ENCODE measurements around the gene RIOX2.
A peak's percentile ranks its signal among the peaks of the same experiment; 100 is the strongest.

RIOX2 gene

GRCh38 chr3:97999994-98000393 lies 27.8 kb upstream of the RIOX2 start:
- Mint-ChIP-seq H3K4me3 (no peak overlapping the region), H3K27me3 (ENCODE audit: low read depth) (peaks cover 8% of the 10 kb centered on the region), H3K9me3 (peaks cover 4% of the 10 kb centered on the region), H3K27ac (no peak overlapping the region), H3K4me1 (ENCODE audit: low read depth) (peaks cover 24% of the 10 kb centered on the region), H3K36me3 (ENCODE audit: low read depth) (peaks cover 6% of the 10 kb centered on the region)
- DNase-seq (ENCODE audit: low spot score): no peak

GRCh38 chr3:97999103-97999502 lies 26.9 kb upstream of the RIOX2 start:
- Mint-ChIP-seq H3K4me1 (ENCODE audit: low read depth) (peaks cover 18% of the 10 kb centered on the region), H3K27ac (no peak overlapping the region), H3K27me3 (ENCODE audit: low read depth) (peaks cover 8% of the 10 kb centered on the region), H3K9me3 (peaks cover 4% of the 10 kb centered on the region), H3K36me3 (ENCODE audit: low read depth) (peaks cover 6% of the 10 kb centered on the region), H3K4me3 (no peak overlapping the region)
- no peak for DNase-seq (ENCODE audit: low spot score)

GRCh38 chr3:97996988-97997387 lies 24.8 kb upstream of the RIOX2 start:
- peaks cover 14% of the 10 kb centered on the region for H3K4me1 Mint-ChIP-seq (ENCODE audit: low read depth)
- H3K9me3 Mint-ChIP-seq: peaks cover 4% of the 10 kb centered on the region
- no peak overlapping the region for H3K27ac Mint-ChIP-seq
- no peak for DNase-seq (ENCODE audit: low spot score)
- H3K4me3 Mint-ChIP-seq: no peak overlapping the region
- H3K36me3 Mint-ChIP-seq (ENCODE audit: low read depth): peaks cover 2% of the 10 kb centered on the region
- H3K27me3 Mint-ChIP-seq (ENCODE audit: low read depth): peaks cover 8% of the 10 kb centered on the region

- H3K4me3 Mint-ChIP-seq: no peak overlapping the region
- H3K27ac Mint-ChIP-seq: no peak overlapping the region
- peaks cover 2% of the 10 kb centered on the region for H3K27me3 Mint-ChIP-seq (ENCODE audit: low read depth)
- peaks cover 29% of the 10 kb centered on the region for H3K4me1 Mint-ChIP-seq (ENCODE audit: low read depth)
- no peak for DNase-seq (ENCODE audit: low spot score)
- peaks cover 2% of the 10 kb centered on the region for H3K36me3 Mint-ChIP-seq (ENCODE audit: low read depth)
- H3K9me3 Mint-ChIP-seq: peaks cover 4% of the 10 kb centered on the region
Observed at GRCh38 chr3:97994328-97994945, 22.2 kb upstream of the RIOX2 start.

GRCh38 chr3:97993526-97993925 lies 21.3 kb upstream of the RIOX2 start:
- Mint-ChIP-seq H3K4me1 (ENCODE audit: low read depth) (peaks cover 29% of the 10 kb centered on the region), H3K27ac (no peak overlapping the region), H3K4me3 (no peak overlapping the region), H3K36me3 (ENCODE audit: low read depth) (peaks cover 1% of the 10 kb centered on the region), H3K9me3 (peaks cover 8% of the 10 kb centered on the region), H3K27me3 (ENCODE audit: low read depth) (no peaks in the 10 kb centered on the region)
- DNase-seq (ENCODE audit: low spot score): no peak

- Mint-ChIP-seq H3K4me3 (no peak overlapping the region), H3K36me3 (ENCODE audit: low read depth) (peaks cover 4% of the 10 kb centered on the region), H3K4me1 (ENCODE audit: low read depth) (peaks cover 29% of the 10 kb centered on the region), H3K27ac (no peak overlapping the region), H3K27me3 (ENCODE audit: low read depth) (no peaks in the 10 kb centered on the region), H3K9me3 (peaks cover 17% of the 10 kb centered on the region)
- no peak for DNase-seq (ENCODE audit: low spot score)
Observed at GRCh38 chr3:97992547-97993173, 20.4 kb upstream of the RIOX2 start.

GRCh38 chr3:97991293-97991682 lies 19.1 kb upstream of the RIOX2 start:
- H3K9me3 Mint-ChIP-seq: peaks cover 13% of the 10 kb centered on the region
- peaks cover 29% of the 10 kb centered on the region for H3K4me1 Mint-ChIP-seq (ENCODE audit: low read depth)
- no peaks in the 10 kb centered on the region for H3K27me3 Mint-ChIP-seq (ENCODE audit: low read depth)
- H3K4me3 Mint-ChIP-seq: peak overlapping the region; percentile 64
- peak overlapping the region; percentile 68 for H3K27ac Mint-ChIP-seq
- H3K36me3 Mint-ChIP-seq (ENCODE audit: low read depth): peaks cover 4% of the 10 kb centered on the region
- DNase-seq (ENCODE audit: low spot score): no peak

GRCh38 chr3:97990624-97991292 lies 18.5 kb upstream of the RIOX2 start:
- H3K27me3 Mint-ChIP-seq (ENCODE audit: low read depth): no peaks in the 10 kb centered on the region
- peak overlapping the region; percentile 68 for H3K27ac Mint-ChIP-seq
- peaks cover 4% of the 10 kb centered on the region for H3K36me3 Mint-ChIP-seq (ENCODE audit: low read depth)
- DNase-seq (ENCODE audit: low spot score): no peak
- H3K4me1 Mint-ChIP-seq (ENCODE audit: low read depth): peaks cover 29% of the 10 kb centered on the region
- peaks cover 13% of the 10 kb centered on the region for H3K9me3 Mint-ChIP-seq
- peak overlapping the region; percentile 64 for H3K4me3 Mint-ChIP-seq

- no peak overlapping the region for H3K4me3 Mint-ChIP-seq
- peak overlapping the region; percentile 34 for H3K27ac Mint-ChIP-seq
- peaks cover 31% of the 10 kb centered on the region for H3K4me1 Mint-ChIP-seq (ENCODE audit: low read depth)
- H3K36me3 Mint-ChIP-seq (ENCODE audit: low read depth): peaks cover 4% of the 10 kb centered on the region
- no peak for DNase-seq (ENCODE audit: low spot score)
- no peaks in the 10 kb centered on the region for H3K27me3 Mint-ChIP-seq (ENCODE audit: low read depth)
- H3K9me3 Mint-ChIP-seq: peaks cover 13% of the 10 kb centered on the region
Observed at GRCh38 chr3:97988784-97989568, 16.7 kb upstream of the RIOX2 start.

- DNase-seq (ENCODE audit: low spot score): no peak
- H3K4me1 Mint-ChIP-seq (ENCODE audit: low read depth): peaks cover 31% of the 10 kb centered on the region
- H3K27ac Mint-ChIP-seq: no peak overlapping the region
- no peaks in the 10 kb centered on the region for H3K27me3 Mint-ChIP-seq (ENCODE audit: low read depth)
- no peak overlapping the region for H3K4me3 Mint-ChIP-seq
- H3K36me3 Mint-ChIP-seq (ENCODE audit: low read depth): peaks cover 4% of the 10 kb centered on the region
- peaks cover 13% of the 10 kb centered on the region for H3K9me3 Mint-ChIP-seq
Observed at GRCh38 chr3:97987306-97987705, 15.1 kb upstream of the RIOX2 start.

GRCh38 chr3:97983933-97984491 lies 11.8 kb upstream of the RIOX2 start:
- no peak for DNase-seq (ENCODE audit: low spot score)
- Mint-ChIP-seq H3K9me3 (peaks cover 13% of the 10 kb centered on the region), H3K27ac (no peak overlapping the region), H3K4me3 (no peak overlapping the region), H3K36me3 (ENCODE audit: low read depth) (peaks cover 4% of the 10 kb centered on the region), H3K4me1 (ENCODE audit: low read depth) (peaks cover 32% of the 10 kb centered on the region), H3K27me3 (ENCODE audit: low read depth) (no peaks in the 10 kb centered on the region)

- H3K9me3 Mint-ChIP-seq: no peaks in the 10 kb centered on the region
- DNase-seq (ENCODE audit: low spot score): peak; percentile 65
- peaks cover 32% of the 10 kb centered on the region for H3K4me1 Mint-ChIP-seq (ENCODE audit: low read depth)
- H3K4me3 Mint-ChIP-seq: peak overlapping the region; percentile 50
- H3K27me3 Mint-ChIP-seq (ENCODE audit: low read depth): no peaks in the 10 kb centered on the region
- H3K36me3 Mint-ChIP-seq (ENCODE audit: low read depth): no peaks in the 10 kb centered on the region
- peak overlapping the region; percentile 80 for H3K27ac Mint-ChIP-seq
Observed at GRCh38 chr3:97981886-97982285, 9.7 kb upstream of the RIOX2 start.

- Mint-ChIP-seq H3K4me1 (ENCODE audit: low read depth) (peaks cover 39% of the 10 kb centered on the region), H3K27me3 (ENCODE audit: low read depth) (no peaks in the 10 kb centered on the region), H3K9me3 (no peaks in the 10 kb centered on the region), H3K36me3 (ENCODE audit: low read depth) (no peaks in the 10 kb centered on the region), H3K27ac (no peak overlapping the region), H3K4me3 (no peak overlapping the region)
- no peak for DNase-seq (ENCODE audit: low spot score)
Observed at GRCh38 chr3:97979610-97980009, 7.4 kb upstream of the RIOX2 start.
